Dedifferentiated amniotic fluid mesenchymal stem cell (primary cell): ENCODE results near the gene C3.
"Not testable (repeated sequence)": the region's sequence is repeated elsewhere in the genome, so short reads cannot be mapped to it uniquely, and the experiment has no call there.

Experiments
- DNase-seq: peaks from one replicate; pipeline ENCODE4 v3.0.0-alpha.2; 2016; ENCODE audit errors: extremely low spot score

The C3 gene

DNA sequence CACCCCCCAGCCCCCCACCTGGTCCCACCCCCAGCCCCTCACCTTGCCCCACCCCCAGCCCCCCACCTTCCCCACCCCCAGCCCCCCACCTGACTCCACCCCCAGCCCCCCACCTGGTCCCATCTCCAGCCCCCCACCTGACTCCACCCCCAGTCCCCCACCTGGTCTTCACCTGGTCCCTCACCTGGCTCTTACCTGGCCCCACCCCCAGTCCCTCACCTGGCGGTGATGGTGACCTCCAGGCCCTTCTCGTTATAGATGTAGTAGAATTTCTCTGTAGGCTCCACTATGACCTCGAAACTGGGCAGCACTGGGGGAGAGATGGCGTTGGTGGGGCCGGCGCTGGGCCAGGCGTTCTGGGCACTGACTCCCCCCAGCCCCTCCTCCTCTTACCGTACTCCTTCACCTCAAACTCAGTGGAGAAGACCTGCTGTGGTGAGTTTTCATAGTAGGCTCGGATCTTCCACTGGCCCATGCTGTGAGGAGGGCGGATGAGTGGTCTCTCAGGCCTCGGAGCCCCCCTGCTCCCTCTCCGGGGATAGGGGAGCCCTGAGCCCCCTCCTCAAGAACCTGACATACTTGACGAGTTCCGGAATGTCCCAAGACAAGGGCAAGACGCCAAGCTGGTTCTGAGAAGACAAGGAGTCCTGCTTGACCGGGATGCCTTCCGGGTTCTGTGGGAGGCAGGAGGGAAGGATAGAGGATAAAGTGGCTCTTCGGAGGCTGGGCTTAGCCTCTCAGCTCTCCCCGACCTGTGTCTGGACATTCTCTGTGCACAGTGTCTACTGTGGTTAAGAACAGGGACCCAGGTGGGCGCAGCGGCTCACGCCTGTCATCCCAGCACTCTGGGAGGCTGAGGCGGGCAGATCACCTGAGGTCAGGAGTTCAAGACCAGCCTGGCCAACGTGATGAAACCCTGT is 6.4 kb downstream of the C3 start:
- no peak for DNase-seq

DNA sequence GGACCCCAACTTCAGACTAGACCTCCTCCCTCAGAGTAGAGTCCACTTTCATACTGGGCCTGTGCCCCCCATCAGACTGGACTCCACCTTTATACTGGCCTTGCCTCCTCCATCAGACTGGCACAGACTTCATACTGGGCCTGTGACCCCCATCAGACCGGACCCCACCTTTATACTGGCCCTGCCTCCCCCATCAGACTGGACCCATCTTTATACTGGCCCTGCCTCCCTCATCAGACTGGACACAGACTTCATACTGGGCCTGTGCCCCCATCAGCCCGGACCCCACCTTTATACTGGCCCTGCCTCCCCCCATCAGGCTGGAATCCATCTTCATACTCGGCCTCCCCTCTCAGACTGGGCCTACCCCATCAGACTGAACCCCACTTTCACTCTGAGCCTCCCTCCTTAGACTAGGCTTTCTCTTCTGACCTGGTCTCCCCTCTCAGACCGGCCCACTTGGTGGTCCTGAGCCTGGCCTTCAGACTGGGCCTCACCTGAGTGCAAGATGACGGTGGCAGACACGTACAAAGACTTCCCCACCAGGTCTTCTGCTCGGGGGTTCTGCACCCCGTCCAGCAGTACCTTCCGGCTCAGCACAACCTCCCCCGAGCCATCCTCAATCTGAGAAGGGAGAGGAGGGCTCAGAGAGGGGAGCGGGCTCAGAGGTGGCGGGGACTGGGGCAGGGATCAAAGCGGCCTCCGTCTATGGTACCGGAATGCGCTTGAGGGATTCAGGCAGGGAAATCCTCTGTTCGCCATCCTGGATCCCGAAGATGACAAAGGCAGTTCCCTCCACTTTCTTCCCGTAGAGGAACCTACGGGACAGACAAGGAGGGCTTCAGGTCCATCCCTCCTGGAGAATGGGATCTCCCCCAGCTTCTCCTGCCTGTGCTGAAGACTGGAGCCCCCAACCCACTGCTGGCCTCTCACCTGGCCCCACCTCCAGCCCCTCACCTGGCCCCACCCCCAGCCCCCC is 7.5 kb downstream of the C3 start:
- no peak for DNase-seq

DNA sequence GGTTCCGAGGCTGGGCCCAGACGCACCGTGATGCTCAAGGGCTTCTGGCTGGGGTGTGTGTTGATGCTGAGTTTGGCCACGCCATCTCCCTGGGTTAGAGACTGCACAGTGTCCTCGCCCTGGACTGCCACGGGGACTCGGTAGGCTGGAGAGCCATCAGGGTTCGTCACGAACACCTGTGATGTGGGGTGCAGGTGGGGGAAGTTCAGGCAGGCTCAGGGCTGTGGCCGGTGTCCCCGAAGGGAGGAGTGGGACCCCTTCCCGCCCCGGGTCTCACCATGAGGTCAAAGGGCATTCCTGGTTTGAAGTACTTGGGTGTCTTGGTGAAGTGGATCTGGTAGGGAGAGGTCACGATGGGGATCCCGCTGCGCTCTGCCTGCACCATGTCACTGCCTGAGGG is 8.2 kb downstream of the C3 start:
- no peak for DNase-seq

DNA sequence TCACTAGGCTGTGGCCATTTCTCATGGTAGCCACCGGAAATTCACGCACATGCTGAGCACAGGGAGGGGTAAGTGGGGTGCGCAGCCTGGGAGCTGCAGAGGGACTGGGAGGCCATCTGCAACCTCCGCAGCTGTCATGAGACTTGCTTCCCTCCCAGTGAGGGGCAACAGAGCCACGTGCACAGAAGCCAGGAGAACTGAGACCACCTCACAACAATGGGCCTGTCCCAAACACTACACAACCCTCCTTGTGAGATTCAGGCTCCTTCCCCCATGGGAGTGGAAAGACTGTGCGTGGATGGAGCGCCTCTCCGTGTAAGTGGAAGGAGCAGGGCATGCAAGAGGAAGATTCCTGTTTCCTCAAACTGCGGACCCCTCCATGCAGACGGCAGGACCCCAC is 8.8 kb downstream of the C3 start:
- DNase-seq: no peak

DNA sequence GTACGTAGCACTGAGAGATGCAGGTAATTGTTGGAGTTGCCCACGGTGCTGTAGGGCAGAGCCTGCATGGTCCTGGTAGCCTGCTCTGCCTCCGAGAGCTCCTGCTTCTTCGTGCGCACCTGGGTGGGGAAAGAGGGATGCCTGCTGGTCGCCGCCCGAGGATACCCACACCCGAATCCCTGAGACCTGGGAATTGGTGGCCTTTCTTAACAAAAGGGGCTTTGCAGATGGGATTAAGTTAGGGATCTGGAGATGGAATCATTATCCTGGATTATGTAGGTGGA is 9.4 kb downstream of the C3 start:
- DNase-seq: no peak

DNA sequence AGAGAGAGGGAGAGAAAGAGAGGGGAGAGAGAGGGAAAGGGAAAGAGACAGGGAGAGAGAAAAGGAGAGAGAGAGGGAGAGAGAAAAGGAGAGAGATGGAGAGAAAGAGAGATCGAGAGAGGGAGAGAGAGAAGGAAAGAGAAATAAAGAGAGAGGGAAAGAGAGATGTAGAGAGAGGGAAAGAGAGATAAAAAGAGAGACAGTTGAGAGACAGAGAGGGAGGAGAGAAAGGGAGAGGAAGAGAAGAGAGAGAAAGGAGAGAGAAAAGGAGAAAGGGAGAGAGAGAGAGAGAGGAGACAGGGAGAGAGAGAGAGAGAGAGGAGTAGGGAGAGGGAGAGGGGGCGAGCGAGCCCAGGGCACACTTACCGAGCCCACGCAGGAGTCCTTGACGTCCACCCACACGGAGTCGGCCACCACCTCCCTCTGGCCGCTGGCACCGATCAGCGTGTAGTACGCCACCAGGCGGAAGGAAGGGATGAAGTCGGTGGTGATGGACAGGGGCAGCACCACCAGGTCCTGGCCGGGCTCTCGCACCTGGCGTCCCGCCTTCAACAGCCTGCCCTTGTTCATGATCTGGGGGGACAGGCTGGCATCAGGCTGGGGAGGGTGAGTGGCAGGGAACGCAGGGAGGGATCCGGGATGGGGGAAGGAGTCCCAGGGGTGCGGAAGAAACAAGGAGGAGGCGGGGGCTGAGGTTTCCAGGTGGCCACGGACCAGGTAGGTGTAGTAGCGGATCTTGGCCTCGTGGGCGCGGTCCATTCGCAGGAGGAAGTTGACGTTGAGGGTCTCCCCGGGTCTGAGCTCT is 10.0 kb downstream of the C3 start:
- DNase-seq: no peak

DNA sequence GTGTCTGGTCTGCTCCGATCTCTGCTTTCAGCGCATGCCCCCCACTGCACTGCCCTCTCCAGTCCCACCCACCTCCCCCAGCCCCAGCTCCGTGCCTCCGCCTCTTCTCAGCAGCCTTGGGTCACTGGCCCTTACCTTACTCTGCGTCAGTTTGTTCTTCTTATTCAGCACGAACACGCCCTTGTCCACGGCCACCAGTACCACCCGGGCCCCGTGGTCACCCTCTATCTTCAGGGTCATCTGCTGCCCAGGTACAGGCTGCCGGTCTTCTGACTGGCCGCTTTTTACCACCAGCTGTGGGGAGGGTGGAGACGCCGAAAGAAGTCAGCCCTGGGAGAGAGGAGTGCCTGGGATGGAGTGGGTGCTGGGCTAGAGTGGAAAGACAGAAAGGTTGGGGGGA is 10.9 kb downstream of the C3 start:
- DNase-seq: no peak

DNA sequence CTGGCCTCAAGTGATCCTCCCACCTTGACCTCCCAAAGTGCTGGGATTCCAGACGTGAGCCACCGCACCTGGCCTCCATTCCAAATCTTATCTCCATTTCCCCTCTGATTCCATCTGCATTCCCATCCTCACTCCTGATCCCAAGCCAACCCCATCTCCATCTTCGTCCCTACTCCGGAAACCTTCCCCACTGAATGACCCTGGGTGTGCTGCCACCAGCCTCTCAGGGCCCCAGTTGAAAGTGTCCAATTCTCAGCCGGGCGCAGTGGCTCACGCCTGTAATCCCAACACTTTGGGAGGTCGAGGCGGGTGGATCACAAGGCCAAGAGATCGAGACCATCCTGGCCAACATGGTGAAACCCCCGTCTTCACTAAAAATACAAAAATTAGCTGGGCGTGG is 11.5 kb downstream of the C3 start:
- DNase-seq: not testable (repeated sequence)

DNA sequence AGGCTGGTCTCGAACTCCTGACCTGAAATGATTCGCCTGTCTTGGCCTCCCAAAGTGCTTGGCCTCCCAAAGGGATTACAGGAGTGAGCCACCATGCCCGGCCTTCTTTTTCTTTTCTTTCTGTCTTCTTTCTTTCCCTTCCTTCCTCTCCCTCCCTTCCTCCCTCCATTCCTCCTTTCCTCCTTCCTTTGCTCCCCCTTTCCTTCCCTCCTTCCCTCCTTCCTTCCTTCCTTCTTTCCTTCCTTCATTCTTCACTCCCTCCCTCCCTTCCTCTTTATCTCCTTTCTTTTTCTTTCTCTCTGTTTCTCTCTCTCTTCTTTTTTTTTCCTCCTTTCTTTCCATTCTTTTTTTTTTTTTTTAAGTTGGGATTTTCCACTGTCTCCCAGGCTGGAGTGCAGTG is 12.1 kb downstream of the C3 start:
- DNase-seq: no peak

DNA sequence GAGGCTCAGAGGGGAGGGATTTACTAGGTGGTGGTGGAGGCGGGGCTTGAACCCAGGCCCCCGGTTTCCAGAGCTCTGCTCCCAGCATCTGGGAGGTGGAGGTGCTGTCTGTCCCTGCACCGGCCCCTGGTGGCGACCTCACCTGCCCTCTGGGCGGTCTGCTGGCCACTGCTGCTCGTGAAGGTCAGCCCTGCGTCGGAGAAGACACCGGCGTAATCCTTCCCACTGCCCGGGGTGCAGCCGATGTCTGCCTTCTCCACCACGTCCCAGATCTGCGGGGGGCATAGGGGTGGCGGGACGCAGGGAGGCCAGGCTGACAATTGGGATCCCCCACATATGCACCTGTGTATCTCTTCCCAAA is 12.8 kb downstream of the C3 start:
- no peak for DNase-seq

DNA sequence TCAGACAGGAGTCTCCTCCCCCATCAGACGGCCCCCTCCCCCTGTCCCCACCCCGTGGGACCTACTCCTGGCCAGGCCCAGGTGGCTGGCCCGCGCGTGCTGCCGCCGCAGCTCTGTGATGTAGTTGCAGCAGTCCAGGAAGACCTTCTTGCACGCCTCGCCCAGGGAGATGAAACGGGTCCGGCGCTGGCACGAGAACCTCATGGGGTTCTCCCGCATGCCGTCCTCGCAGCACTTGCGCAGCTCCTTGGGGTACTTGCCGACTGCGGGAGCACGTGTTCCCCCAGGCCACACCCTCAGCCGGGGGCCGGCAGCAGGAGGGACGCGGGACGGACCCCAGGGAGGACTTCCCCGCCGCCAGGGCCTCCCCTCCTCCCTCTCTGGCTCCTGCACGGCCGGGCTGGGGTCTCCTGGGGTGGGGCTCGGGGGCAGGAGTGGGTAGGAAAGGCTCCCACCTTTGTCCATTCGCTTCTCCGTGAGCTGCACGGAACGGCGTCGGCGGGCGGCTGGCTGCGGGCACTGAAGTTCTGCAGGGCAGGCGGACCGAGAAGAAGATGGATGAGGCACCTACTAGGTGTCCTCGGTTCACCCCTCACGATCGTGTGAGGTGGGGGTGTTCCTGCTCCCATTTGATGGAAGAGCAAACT is 13.3 kb downstream of the C3 start:
- DNase-seq: no peak

DNA sequence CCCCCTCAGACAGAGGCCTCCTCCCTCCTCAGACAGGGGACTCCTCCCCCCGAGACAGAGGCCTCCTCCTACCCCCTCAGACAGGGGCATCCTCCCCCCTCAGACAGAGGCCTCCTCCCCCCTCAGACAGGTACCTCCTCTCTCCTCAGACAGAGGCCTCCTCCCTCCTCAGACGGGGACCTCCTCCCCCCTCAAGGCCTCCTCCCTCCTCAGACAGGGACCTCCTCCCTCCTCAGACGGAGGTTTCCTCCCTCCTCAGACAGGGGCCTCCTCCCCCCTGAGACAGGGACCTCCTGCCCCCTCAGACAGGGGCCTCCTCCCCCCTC is 13.9 kb downstream of the C3 start:
- DNase-seq: no peak

DNA sequence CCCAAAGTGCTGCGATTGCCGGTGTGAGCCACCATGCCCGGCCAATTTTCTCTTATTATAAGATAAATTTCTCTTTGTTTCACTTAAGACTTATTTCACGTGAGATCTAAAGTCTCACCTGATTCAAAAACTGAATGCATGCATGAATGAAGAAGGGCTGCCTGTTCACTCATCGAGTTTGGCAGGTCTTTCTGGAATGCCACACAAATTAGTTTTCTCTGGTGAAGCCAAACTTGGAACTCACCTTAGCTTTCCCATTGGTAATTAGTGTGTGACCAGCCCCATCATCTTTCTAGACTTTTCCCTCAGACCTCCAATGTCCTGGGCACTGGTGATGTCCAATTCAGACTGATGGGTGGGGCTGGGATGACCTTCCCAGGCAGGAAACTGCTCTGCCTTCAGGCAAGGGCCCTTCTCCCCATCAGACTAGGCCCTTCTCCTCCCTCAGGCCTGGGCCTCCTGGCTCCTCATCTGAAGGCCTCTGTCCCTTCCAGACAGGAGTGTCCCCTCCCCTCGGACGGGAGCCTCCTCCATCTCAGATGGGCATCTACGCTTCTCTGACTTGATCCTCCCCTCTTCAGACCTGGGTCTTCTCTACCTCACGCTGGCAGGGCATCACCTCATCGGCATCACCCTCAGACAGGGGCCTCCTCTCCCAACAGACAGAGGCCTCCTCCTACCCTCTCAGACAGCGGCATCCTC is 14.4 kb downstream of the C3 start:
- no peak for DNase-seq

DNA sequence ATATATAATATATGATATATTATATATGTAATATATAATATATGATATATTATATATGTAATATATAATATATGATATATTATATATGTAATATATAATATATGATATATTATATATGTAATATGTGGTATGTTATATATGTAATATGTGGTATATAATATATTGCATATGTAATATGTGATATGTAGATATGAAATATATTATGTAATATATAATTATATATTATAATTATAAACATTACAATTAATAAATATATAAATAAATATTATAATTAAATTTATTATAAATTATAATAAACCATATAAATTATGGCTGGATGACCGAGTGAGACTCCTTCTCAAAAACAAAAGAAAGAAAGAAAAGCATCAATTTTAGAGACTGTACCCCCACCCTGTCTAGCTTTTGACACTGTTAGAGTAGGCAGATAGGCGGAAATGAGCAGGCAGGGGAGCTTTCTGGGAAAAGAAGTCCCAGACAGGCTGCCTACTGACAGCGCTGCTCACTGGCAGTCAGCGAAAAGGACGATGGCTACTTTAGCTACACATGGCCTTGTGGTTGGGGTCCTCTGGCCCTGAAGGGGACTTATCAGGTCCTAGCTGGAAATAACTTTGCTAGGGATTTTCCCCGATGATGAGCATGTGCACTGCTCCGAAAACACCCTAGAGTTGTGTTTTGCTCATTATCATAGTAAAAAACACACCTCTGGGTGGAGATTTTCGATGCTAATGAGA is 19.7 kb downstream of the C3 start:
- no peak for DNase-seq

DNA sequence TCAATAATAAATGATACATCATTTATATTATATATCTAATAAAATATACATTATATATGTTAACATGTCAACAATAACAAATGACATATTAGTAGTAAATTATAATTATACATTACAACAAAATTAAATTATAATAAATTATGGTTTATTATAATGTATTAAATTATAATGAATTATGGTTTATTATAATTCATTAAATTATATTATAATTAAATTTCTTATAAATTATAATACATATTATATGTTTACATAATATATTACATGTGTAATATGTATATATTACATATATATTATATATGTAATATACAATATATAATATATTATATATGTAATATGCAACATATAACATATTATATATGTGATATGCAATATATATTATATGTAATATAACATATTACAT is 20.5 kb downstream of the C3 start:
- no peak for DNase-seq

DNA sequence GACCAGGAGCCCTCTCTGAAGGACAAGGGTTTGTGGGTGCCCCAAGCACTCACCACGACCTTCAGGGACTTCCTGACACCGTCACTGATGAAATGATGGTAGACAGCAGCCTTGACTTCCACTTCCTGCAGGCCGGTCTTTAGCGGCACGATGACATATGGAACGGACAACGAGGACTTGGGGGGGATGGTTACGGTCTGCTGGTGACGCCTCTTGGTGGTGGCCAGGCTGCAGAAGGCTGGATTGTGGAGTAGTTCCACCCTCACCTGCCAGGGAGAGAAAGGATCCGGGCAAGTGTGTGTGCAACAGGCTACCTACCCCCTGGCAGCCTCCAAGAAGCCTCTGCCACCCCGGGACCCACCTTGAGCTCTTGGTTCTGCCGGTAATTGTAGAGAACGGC is 23.2 kb downstream of the C3 start:
- no peak for DNase-seq

DNA sequence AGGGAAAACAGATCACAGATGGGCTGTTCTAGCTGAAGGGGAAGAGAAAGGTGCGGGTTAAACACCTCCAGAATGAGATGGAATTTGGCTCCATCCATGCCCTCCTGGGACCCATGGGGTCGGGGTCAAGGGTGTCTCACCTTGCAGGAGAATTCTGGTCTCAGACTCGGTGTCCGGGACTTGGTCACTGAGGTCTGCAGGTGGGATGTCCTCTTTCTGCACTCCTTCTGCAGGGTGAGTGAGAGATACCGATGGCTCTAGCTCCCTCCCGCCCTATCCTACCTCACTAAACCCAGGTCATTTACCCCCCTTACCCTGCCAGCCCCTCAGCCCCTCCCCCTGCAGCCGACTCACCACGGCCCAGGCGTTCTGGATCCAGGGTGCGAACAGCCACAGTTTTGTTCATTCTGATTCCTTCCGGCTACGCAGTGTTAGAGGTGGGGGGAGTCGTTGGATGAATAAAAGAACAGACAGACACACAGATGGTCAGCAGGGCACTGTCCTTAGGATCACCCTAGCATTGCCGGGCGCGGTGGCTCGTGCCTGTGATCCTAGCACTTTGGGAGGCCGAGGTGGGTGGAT is 24.1 kb downstream of the C3 start:
- DNase-seq: no peak

DNA sequence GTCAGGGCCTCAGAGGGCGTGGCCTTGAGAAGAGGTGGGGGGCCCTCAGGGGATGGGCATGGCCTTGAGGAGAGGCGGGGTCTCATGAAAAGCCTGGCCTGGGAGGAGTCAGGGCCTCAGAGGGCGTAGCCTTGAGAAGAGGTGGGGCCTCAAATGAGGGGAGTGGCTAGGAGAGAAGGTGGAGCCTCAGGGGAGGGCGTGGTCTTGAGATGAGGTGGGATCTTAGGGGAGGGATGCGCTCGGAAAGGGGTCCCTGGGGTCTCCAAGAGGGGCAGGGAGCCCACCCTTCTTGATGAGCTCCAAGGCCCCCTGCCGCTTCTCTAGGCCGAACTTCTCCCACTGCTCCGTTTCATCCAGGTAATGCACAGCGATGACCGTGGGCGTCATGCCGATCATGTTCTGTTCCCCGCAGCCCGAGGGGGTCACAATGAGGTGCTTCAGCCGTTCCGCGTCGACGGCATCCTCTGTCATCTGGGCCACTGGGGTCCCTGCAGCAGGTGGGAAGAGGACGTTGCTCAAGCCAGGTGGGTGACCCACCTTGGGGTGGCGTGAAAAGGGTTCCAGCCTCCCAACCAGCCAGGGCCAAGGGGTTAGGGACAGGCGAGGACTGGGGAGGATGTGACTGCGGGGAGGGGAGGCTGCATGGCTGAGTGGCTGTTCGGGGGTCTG is 26.2 kb downstream of the C3 start:
- no peak for DNase-seq

DNA sequence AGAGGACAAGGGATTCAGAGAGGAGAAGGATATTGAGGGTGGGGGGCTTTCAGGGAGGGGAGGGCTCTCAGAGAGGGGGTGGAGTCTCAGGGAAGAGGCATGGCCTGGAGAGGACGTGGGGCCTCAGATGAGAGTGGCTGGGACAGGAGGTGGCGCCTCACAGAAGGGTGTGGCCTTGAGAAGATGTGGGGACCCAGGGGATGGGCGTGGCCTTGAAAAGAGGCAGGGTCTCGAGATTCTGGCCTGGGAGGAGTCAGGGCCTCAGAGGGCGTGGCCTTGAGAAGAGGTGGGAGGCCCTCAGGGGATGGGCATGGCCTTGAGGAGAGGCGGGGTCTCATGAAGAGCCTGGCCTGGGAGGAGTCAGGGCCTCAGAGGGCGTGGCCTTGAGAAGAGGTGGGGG is 26.8 kb downstream of the C3 start:
- DNase-seq: no peak

DNA sequence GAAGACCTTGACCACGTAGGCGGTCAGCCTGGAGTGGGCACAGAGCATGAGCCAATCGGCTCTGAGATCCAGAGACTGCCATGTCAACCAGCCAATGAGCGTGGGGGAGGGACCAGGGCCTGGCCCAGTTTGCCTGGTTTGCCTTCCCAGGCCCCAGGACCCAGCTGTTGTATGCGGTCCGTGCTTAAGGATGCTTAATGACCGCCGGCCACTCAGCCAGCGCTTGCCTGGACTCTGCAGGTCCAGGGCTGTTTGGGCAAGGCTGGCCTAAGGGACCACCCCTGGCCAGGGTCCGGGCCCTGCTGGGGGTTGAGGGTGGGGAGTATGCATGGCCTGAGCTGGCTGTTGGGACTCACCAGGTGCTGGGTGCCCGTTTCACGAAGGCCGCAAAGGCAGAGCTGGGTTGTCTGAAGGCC is 27.4 kb downstream of the C3 start:
- no peak for DNase-seq
